HepG2 (cell line): Measurements from ENCODE around the gene CASP4. TPM values are rescaled to one million over a fixed set of nuclear protein-coding genes. Genes with fewer than 3 reads are reported as not detected.

Experiments used
- CEBPB ChIP-seq: IDR thresholded peaks from 2 replicates; pipeline ENCODE4 v1.6.1; 2011; ENCODE audit warnings: low read depth, low read length, improper control_type of control experiment, borderline replicate concordance
- ELF1 ChIP-seq: sonication (generic); formaldehyde crosslinking; IDR thresholded peaks from 2 replicates; pipeline ENCODE4 v1.4.0; 2020; ENCODE audit warnings: missing genetic modification reagents
- EP300 ChIP-seq, 3 experiments: sonication (generic) in 1 of 3; formaldehyde crosslinking in 1 of 3; IDR thresholded peaks; 2 replicates each; pipeline versions ENCODE4 v1.5.1 to v1.6.1; 2011 to 2020; ENCODE audit warnings: low read depth in 2 of 3, low read length in 2 of 3, borderline replicate concordance in 1 of 3, improper control_type of control experiment in 1 of 3, mild to moderate bottlenecking in 1 of 3, missing genetic modification reagents in 1 of 3, moderate library complexity in 1 of 3
- GABPA ChIP-seq, 2 experiments: IDR thresholded peaks; 2 replicates each; pipeline ENCODE4 v1.6.1; 2011 to 2016; ENCODE audit warnings: low read depth in 2 of 2, low read length in 1 of 2, missing biosample characterization in 1 of 2, missing genetic modification characterization in 1 of 2
- HNRNPH1 ChIP-seq: fragments of 200-400 bp; formaldehyde crosslinking; optimal IDR thresholded peaks from 2 replicates; pipeline ENCODE3; 2017; ENCODE audit warnings: mild to moderate bottlenecking, low read depth, low read length
- HNRNPLL ChIP-seq: fragments of 200-400 bp; formaldehyde crosslinking; IDR thresholded peaks from 2 replicates; pipeline ENCODE4 v1.6.1; 2017; ENCODE audit warnings: mild to moderate bottlenecking, low read depth, low read length; ENCODE audit not compliant: poor library complexity, severe bottlenecking
- MED1 ChIP-seq: sonication (generic); formaldehyde crosslinking; IDR thresholded peaks from 2 replicates; pipeline ENCODE4 v1.4.0; 2020; ENCODE audit warnings: missing genetic modification reagents
- NFKBIZ ChIP-seq: IDR thresholded peaks from 2 replicates; pipeline ENCODE4 v1.6.1; 2018; ENCODE audit warnings: missing genetic modification reagents, missing compliant biosample characterization
- PAXIP1 ChIP-seq: sonication (generic); formaldehyde crosslinking; conservative IDR thresholded peaks from 2 replicates; pipeline ENCODE4 v1.4.0; 2020; ENCODE audit warnings: mild to moderate bottlenecking, missing genetic modification reagents, moderate library complexity
- RCOR2 ChIP-seq: IDR thresholded peaks from 2 replicates; pipeline ENCODE4 v1.6.1; 2016; ENCODE audit warnings: missing biosample characterization, missing genetic modification reagents
- REST ChIP-seq, 2 experiments: IDR thresholded peaks; 2 replicates each; pipeline ENCODE4 v1.6.1; 2011 to 2012; ENCODE audit warnings: low read length in 2 of 2, borderline replicate concordance in 1 of 2, low read depth in 1 of 2, mild to moderate bottlenecking in 1 of 2, moderate library complexity in 1 of 2
- RXRA ChIP-seq: sonication (generic); formaldehyde crosslinking; IDR thresholded peaks from 2 replicates; pipeline ENCODE4 v1.5.1; 2020; ENCODE audit warnings: missing genetic modification reagents
- SNAPC2 ChIP-seq: sonication (generic); formaldehyde crosslinking; IDR thresholded peaks from 2 replicates; pipeline ENCODE4 v1.8.1; 2022; ENCODE audit warnings: mild to moderate bottlenecking, missing genetic modification reagents
- ZNF569 ChIP-seq: sonication (generic); formaldehyde crosslinking; IDR thresholded peaks from 2 replicates; pipeline ENCODE4 v1.5.0; 2020; ENCODE audit warnings: mild to moderate bottlenecking, missing genetic modification reagents, moderate library complexity, borderline replicate concordance
- ZNF598 ChIP-seq: sonication (generic); formaldehyde crosslinking; IDR thresholded peaks from 2 replicates; pipeline ENCODE4 v1.5.1; 2020; ENCODE audit warnings: mild to moderate bottlenecking, missing genetic modification reagents, borderline replicate concordance
- polyA plus RNA-seq, 8 experiments: library from polyadenylated mRNA; depleted of rRNA in 3 of 8; stranded (reverse) in 7 of 8; unstranded in 1 of 8; fragments of >200 nt; fragmentation: Illumina TruSeq in 4 of 8; extraction: Trizol in 4 of 8; gene quantifications; 2 replicates each; pipeline versions ENCODE4 v1.2.1 to v1.2.3, GENCODE V29; 2011 to 2016; ENCODE audit warnings: low read depth in 4 of 8, missing spikeins in 1 of 8, mixed read lengths in 1 of 8; ENCODE audit not compliant: insufficient read depth in 1 of 8
- total RNA-seq, 5 experiments: library from RNA; depleted of rRNA; stranded (reverse); fragments of >200 nt; fragmentation: Illumina TruSeq; extraction: Trizol; gene quantifications; 2 replicates each; pipeline ENCODE4 v1.2.3, GENCODE V29; 2016; ENCODE audit warnings: low read depth in 1 of 5
- TF ChIP-seq, protein P1 (sequence below): sonication (generic); formaldehyde crosslinking; IDR thresholded peaks from 2 replicates; pipeline ENCODE4 v1.4.0; 2020; ENCODE audit warnings: missing genetic modification reagents, borderline replicate concordance

The CASP4 gene
- total and polyA plus RNA-seq, 2 of the 13 experiments (the other 11 are each of a cell fraction or from before 2014, with no cell fraction given), result 56.4 to 69.8 TPM

GRCh38 chr11:104968355-104968855 is at the start of gene CASP4 (continued):
- TF ChIP-seq RCOR2 (CRISPR knock-in tag) (no peak), PAXIP1 (CRISPR knock-in tag) (0 out of 2 replicates have a peak, but pooled peaks have one; percentile 14), HNRNPH1 (no peak), GABPA (IDR thresholded peaks at IDR 0.05; ENCODE audit: low read depth, low read length) (no peak), GABPA (CRISPR knock-in tag; IDR thresholded peaks at IDR 0.05; ENCODE audit: low read depth) (peak; percentile 60), MED1 (0 out of 2 replicates have a peak, but pooled peaks have one; percentile 34), NFKBIZ (0 out of 2 replicates have a peak, but pooled peaks have one; percentile 12), EP300 (IDR thresholded peaks at IDR 0.05; ENCODE audit: low read depth in 2 of 2, low read length in 2 of 2) (peak in 1 of 2 experiments; percentile 23; a peak in 1 of 4 replicates), EP300 (CRISPR knock-in tag; IDR thresholded peaks at IDR 0.05; ENCODE audit: borderline replicate concordance) (no peak), RXRA (CRISPR knock-in tag) (no peak), ZNF598 (CRISPR knock-in tag) (no peak), CEBPB (peak; percentile 79), ELF1 (CRISPR knock-in tag) (peak; percentile 70), ZNF569 (CRISPR knock-in tag) (no peak), REST (IDR thresholded peaks at IDR 0.05; ENCODE audit: borderline replicate concordance in 1 of 2, low read depth in 1 of 2, low read length in 2 of 2) (0 out of 4 replicates have a peak, but pooled peaks of 1 of the 2 experiments have one; percentile 20), SNAPC2 (CRISPR knock-in tag) (no peak), HNRNPLL (no peak)
- TF ChIP-seq, protein P1, sequence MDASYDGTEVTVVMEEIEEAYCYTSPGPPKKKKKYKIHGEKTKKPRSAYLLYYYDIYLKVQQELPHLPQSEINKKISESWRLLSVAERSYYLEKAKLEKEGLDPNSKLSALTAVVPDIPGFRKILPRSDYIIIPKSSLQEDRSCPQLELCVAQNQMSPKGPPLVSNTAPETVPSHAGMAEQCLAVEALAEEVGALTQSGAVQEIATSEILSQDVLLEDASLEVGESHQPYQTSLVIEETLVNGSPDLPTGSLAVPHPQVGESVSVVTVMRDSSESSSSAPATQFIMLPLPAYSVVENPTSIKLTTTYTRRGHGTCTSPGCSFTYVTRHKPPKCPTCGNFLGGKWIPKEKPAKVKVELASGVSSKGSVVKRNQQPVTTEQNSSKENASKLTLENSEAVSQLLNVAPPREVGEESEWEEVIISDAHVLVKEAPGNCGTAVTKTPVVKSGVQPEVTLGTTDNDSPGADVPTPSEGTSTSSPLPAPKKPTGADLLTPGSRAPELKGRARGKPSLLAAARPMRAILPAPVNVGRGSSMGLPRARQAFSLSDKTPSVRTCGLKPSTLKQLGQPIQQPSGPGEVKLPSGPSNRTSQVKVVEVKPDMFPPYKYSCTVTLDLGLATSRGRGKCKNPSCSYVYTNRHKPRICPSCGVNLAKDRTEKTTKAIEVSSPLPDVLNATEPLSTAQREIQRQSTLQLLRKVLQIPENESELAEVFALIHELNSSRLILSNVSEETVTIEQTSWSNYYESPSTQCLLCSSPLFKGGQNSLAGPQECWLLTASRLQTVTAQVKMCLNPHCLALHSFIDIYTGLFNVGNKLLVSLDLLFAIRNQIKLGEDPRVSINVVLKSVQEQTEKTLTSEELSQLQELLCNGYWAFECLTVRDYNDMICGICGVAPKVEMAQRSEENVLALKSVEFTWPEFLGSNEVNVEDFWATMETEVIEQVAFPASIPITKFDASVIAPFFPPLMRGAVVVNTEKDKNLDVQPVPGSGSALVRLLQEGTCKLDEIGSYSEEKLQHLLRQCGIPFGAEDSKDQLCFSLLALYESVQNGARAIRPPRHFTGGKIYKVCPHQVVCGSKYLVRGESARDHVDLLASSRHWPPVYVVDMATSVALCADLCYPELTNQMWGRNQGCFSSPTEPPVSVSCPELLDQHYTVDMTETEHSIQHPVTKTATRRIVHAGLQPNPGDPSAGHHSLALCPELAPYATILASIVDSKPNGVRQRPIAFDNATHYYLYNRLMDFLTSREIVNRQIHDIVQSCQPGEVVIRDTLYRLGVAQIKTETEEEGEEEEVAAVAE (CRISPR knock-in tag), result 0 out of 2 replicates have a peak, but pooled peaks have one; percentile 47
